ENCODE results near the gene EIF4G1. TPM values are rescaled to one million over a fixed set of nuclear protein-coding genes. Genes with fewer than 3 reads are reported as not detected.
A peak's percentile ranks its signal among the peaks of the same experiment; 100 is the strongest.

EIF4G1 gene
- total and polyA plus RNA-seq, 5 donors = 203 to 301 (median 245) TPM

DNA sequence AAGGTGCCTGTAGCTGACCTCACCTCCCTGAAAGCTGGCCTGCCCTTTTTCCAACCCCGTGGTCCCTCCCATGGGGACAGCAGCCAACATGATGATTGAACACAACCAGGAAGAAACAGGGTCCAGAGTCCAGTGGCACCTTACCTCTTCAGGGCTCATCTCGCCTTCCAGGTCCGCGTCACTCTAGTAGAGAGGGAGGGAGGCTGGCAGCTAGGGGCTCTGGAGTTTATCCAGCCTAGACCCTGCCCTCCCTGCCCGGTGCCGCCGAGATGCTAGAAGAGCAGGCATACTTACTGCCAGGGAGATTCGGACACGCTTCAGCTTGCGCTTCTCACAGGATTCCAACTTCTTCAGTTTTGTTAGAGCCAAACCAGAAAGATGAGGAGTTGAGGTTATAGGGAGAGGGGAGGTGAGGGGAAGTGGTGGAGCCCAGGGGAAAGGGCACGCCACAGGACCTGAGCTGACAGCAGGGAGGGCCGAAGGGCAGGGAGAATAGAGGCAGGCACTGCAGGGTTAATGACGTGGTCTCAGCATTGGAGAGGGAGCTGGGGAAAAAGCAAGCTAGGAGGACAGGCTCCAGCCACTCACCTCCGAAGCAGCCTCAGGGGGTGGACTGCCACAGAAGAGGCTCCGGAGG, 37.9 kb downstream of the EIF4G1 start:
- 83% methylated on average over 15 of the region's 15 CpGs for WGBS
- ATAC-seq (no peak), DNase-seq (no peak)
- Histone ChIP-seq H3K9me3 (ENCODE audit: control insufficient read depth, low read length) (no peaks in the 10 kb centered on the region), H3K27me3 (ENCODE audit: control insufficient read depth, insufficient read depth) (no peaks in the 10 kb centered on the region), H3K27ac (ENCODE audit: low read length) (no peak overlapping the region), H3K4me1 (ENCODE audit: control insufficient read depth, insufficient read depth, low read length) (no peaks in the 10 kb centered on the region), H3K4me3 (ENCODE audit: low read length) (no peak overlapping the region)
- intact Hi-C loops (cut with DNase I) = no loop called here

DNA sequence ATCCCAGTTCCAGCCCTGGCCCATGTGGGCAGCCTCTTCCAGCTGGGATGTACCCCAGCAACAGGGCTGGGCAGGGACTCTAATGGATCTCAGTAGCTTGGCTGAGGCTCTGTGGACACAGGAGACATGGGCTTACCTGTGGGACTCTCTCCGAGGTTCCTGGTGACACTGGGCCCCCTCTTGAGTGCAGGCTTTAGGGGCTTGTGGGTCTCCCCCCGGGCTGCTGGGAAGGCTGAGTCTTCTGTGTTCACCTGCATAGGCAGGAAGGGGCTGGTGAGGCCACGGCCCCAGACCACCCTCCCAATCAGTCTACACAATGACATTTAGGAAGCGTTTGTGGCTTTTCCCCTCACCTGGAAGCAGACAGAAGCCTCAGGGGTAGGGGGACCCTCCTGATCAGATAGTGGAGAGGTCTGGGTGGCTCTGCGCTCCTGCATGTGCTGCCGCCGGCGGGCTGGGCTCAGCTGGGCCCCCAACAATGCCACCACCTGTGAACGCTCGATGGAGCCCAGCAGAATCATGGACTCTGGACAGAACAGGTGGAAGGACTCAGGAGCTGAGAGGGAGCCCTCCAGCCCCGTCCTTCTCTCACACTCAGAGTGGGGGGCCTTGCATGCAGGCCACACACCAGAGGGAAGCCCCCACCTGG, 38.6 kb downstream of the EIF4G1 start:
- DNase-seq (no peak), ATAC-seq (no peak)
- H3K27me3 ChIP-seq (ENCODE audit: control insufficient read depth, insufficient read depth) = no peaks in the 10 kb centered on the region
- 88% methylated on average over 11 of the region's 11 CpGs for WGBS
- intact Hi-C loops (cut with DNase I) = no loop called here
- H3K4me1 ChIP-seq (ENCODE audit: control insufficient read depth, insufficient read depth, low read length) = no peaks in the 10 kb centered on the region
- no peak overlapping the region for H3K4me3 ChIP-seq (ENCODE audit: low read length)
- no peaks in the 10 kb centered on the region for H3K9me3 ChIP-seq (ENCODE audit: control insufficient read depth, low read length)
- H3K27ac ChIP-seq (ENCODE audit: low read length) = no peak overlapping the region

DNA sequence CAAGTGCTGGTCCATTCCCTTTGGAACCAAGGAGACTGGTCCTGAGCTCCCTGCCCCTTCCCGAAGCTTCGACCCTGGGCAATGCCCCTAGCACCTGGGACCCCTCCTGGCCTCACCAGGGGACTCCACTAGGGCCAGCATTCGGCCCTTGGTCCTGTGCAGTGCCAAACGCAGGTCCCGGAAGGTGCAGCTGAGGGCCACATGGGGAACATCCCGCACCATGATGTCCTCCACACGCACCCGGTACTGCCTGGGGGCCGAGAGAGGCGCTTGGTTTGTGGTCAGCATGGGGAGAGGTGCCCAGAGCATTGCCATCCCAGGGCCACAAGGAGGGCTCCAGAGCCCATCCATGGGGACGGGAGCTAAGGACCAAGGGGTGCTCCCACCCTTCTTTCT, 39.1 kb downstream of the EIF4G1 start:
- 93% methylated on average over 11 of the region's 11 CpGs for WGBS
- no peaks in the 10 kb centered on the region for H3K27me3 ChIP-seq (ENCODE audit: control insufficient read depth, insufficient read depth)
- H3K9me3 ChIP-seq (ENCODE audit: control insufficient read depth, low read length) = no peaks in the 10 kb centered on the region
- ATAC-seq (peak in 1 of 2 donors; percentile 3), DNase-seq (peak in 1 of 3 donors; percentile 45)
- no peak overlapping the region for H3K4me3 ChIP-seq (ENCODE audit: low read length)
- no peaks in the 10 kb centered on the region for H3K4me1 ChIP-seq (ENCODE audit: control insufficient read depth, insufficient read depth, low read length)
- intact Hi-C loops (cut with DNase I) = no loop called here
- no peak overlapping the region for H3K27ac ChIP-seq (ENCODE audit: low read length)

DNA sequence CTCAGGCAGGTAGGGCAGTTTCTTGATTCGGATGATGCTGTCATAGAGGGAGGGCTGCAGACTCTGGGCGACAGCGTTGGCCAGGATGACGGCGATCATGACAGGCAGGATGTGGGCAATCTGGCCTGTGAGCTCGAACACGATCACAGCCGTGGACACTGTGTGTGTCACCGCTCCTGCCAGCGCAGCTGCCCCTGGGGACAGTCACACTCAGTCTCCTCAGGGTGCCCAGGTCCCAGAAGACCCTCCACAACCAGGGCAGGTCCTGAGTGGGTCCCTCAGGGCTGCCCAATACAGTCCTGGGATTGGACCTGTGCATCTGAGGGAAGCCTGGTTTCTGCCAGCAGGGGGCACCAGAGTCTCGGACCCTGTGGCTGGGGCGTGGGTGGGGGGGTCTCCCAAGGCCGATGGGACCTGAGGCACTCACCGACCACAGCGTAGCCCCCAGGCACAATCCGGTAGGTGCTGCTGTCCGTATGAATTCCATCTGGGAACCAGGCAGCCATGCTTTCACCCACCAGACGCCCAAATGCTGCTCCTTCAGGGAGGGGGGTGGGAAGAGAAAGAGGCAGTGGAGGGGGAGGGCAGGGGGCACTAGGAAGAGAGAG, 39.8 kb downstream of the EIF4G1 start:
- Histone ChIP-seq H3K9me3 (ENCODE audit: control insufficient read depth, low read length) (no peaks in the 10 kb centered on the region), H3K27me3 (ENCODE audit: control insufficient read depth, insufficient read depth) (no peaks in the 10 kb centered on the region), H3K4me1 (ENCODE audit: control insufficient read depth, insufficient read depth, low read length) (no peaks in the 10 kb centered on the region), H3K4me3 (ENCODE audit: low read length) (no peak overlapping the region), H3K27ac (ENCODE audit: low read length) (no peak overlapping the region)
- 51% methylated on average over 18 of the region's 18 CpGs for WGBS
- ATAC-seq = peak; percentile 18 to 40
- peak; percentile 59 to 85 (median 85) for DNase-seq
- intact Hi-C loops (cut with DNase I) = no loop called here

DNA sequence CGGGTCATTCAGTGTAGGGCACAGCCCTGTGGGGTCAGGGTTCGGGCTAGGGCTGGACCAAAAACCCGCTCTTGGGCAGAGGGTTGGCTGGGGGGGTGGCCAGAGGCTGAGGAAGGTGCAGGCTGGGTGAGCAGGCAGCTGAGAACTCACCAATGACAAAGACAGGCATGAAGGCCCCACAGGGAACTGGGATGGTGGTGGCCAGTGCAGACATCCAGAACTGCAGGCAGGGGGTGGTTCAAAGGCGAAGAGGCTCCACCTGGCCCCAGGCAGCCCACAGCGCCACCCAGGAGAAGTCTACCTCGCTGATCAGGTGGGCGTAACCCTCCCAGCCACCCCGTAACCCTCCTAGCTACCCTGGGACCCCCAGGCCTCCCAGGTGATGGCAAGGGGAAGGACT, 40.3 kb downstream of the EIF4G1 start:
- intact Hi-C loops (cut with DNase I) = no loop called here
- no peak overlapping the region for H3K4me3 ChIP-seq (ENCODE audit: low read length)
- no peaks in the 10 kb centered on the region for H3K9me3 ChIP-seq (ENCODE audit: control insufficient read depth, low read length)
- no peak overlapping the region for H3K27ac ChIP-seq (ENCODE audit: low read length)
- peak in 1 of 3 donors; percentile 40 for DNase-seq
- no peak for ATAC-seq
- WGBS = 82% methylated on average over 8 of the region's 8 CpGs
- H3K27me3 ChIP-seq (ENCODE audit: control insufficient read depth, insufficient read depth) = no peaks in the 10 kb centered on the region
- no peaks in the 10 kb centered on the region for H3K4me1 ChIP-seq (ENCODE audit: control insufficient read depth, insufficient read depth, low read length)

DNA sequence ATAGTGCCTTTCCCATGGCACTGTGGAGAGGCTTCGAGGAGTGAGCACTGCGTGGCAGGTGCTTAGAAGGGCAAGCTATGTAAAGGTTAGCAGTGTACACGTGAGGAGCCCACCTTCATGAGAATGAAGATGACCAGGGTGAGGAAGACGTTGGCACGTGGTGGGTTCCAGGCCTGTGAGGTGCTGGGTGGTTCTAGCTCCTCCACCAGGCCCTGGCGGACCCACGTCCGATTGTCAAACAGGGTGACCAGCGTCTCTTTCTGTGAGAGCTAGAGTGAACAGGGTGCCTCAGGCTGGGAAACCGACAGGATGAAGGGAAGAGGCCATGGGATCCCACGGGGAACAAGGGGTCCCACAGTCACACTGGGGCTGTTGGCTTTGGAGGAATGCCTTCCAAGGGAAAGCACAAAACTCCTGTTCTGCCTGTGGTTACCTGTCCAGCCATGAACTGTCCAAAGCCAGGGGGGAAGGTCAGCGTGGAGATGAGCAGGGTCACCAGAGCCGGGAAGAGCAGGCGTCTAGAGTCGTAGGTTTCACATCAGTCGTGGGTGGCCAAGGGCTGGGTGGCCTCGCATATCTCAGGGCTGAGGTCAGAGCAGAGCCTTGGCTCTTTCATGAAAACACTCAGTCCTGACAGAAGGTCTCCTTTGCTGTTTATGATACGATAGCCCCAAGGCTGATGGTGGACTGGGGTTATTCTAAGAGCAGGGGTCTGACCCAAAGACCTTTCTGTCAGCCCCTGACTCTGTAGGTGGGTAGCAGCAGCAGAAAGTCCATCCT, 41.0 kb downstream of the EIF4G1 start:
- DNase-seq (peak in 1 of 3 donors; percentile 53), ATAC-seq (no peak)
- Histone ChIP-seq H3K4me1 (ENCODE audit: control insufficient read depth, insufficient read depth, low read length) (peaks cover 4% of the 10 kb centered on the region), H3K27me3 (ENCODE audit: control insufficient read depth, insufficient read depth) (no peaks in the 10 kb centered on the region), H3K9me3 (ENCODE audit: control insufficient read depth, low read length) (no peaks in the 10 kb centered on the region), H3K4me3 (ENCODE audit: low read length) (no peak overlapping the region), H3K27ac (ENCODE audit: low read length) (no peak overlapping the region)
- WGBS = 77% methylated on average over 18 of the region's 18 CpGs
- intact Hi-C loops (cut with DNase I) = no loop called here

DNA sequence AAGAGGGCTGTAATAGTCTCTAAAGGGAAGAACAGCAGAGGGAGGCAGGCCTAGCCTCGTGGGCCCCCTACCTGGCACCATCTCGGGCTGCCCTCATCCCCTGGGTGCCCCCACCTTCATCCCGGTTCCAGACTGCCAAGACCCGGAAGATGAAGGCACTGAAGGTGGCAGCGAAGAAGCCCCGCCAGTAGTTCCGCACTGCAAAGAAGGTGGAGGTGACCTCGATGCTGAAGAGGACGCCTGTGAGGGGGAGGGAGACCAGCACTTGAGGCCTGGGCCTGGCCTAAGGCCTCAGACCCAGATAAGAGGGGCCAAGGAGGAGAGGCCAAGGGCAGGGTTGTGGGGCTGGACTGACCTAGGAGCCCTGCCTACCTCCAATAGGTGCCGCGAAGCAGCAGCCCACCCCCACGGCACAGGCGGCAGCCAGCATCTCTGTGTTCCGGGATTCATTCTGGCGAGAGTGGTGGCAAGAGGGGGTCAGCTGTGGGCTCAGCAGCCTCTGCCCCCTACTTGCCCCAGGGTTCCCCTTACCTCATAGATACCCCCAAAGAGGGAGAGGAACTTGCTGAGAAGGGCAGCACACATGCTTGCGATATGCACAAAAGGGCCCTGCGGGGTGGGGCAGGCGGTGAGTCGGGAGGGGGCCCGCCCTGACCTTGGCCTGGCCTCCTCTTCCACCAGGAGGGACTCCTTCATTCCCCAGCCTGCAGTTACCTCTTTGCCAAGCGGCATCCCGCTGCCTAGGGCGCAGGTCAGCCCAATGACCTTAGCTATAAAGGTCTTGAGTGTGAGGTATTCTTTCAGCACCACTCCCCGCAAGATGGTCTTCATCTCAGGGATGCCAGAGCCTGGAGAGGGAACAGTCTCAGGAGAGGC, 43.1 kb downstream of the EIF4G1 start:
- DNase-seq = peak in 1 of 3 donors; percentile 43
- Histone ChIP-seq H3K27ac (ENCODE audit: low read length) (no peak overlapping the region), H3K27me3 (ENCODE audit: control insufficient read depth, insufficient read depth) (no peaks in the 10 kb centered on the region), H3K4me3 (ENCODE audit: low read length) (no peak overlapping the region), H3K9me3 (ENCODE audit: control insufficient read depth, low read length) (no peaks in the 10 kb centered on the region), H3K4me1 (ENCODE audit: control insufficient read depth, insufficient read depth, low read length) (peaks cover 10% of the 10 kb centered on the region)
- 90% methylated on average over 24 of the region's 24 CpGs for WGBS
- ATAC-seq = no peak
- intact Hi-C loops (cut with DNase I) = no loop called here

DNA sequence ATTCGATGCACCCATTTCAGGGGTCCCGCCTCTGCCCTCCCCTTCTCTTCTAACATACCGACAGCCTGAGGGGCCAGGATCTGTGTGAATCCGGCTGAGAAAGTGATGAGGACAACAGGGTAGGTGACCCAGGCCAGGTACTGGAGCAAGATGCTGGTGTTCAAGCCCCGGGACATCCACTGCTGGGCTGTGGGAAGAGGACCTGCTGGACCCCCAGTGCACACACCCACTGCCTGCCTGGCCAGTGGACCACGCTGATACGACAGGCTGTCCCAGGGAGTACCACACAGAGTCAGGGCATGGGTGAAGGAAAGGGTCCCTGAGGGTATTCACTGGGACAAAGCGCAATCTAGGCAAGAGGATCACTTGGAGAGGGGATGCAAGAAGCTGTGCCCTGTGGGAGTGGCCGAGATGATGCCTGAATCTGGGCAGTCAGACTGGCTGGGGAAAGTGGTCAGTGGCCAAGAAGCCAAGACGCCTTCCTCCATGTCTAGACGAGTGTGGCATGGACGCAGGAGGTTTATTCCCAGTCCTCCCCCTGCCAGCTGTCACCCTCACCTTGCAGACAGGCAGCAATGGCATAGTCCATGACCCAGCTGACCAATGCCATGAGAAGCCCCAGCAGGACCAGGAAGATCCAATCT, 43.8 kb downstream of the EIF4G1 start:
- intact Hi-C loops (cut with DNase I) = no loop called here
- Histone ChIP-seq H3K27me3 (ENCODE audit: control insufficient read depth, insufficient read depth) (no peaks in the 10 kb centered on the region), H3K4me3 (ENCODE audit: low read length) (no peak overlapping the region), H3K4me1 (ENCODE audit: control insufficient read depth, insufficient read depth, low read length) (peaks cover 10% of the 10 kb centered on the region), H3K9me3 (ENCODE audit: control insufficient read depth, low read length) (no peaks in the 10 kb centered on the region), H3K27ac (ENCODE audit: low read length) (no peak overlapping the region)
- DNase-seq (no peak), ATAC-seq (no peak)
- 93% methylated on average over 12 of the region's 12 CpGs for WGBS

DNA sequence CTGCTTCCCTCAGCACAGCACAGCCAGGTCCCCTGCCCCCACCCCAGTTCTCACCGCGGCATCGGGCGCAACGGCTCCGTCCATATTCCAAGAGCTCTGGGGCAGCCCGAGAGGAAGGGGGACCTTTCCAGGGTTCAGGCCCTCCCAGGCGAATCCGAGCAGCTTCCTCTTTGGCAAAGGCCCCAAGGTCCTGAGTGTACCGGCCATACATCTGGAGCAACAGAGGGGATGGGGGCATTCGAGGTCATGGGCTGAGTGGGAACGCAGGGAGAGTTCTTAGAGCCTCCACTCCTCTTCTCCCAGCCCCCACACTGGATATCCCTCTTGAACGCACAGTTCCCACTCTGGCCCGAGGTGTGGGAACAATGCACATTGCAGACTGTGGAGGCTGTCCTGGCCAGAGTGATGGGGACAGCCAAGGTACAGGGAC, 44.5 kb downstream of the EIF4G1 start:
- ATAC-seq (no peak), DNase-seq (no peak)
- Histone ChIP-seq H3K9me3 (ENCODE audit: control insufficient read depth, low read length) (no peaks in the 10 kb centered on the region), H3K27me3 (ENCODE audit: control insufficient read depth, insufficient read depth) (no peaks in the 10 kb centered on the region), H3K4me3 (ENCODE audit: low read length) (no peak overlapping the region), H3K27ac (ENCODE audit: low read length) (no peak overlapping the region), H3K4me1 (ENCODE audit: control insufficient read depth, insufficient read depth, low read length) (peaks cover 10% of the 10 kb centered on the region)
- WGBS = 52% methylated on average over 14 of the region's 14 CpGs
- intact Hi-C loops (cut with DNase I) = no loop called here

DNA sequence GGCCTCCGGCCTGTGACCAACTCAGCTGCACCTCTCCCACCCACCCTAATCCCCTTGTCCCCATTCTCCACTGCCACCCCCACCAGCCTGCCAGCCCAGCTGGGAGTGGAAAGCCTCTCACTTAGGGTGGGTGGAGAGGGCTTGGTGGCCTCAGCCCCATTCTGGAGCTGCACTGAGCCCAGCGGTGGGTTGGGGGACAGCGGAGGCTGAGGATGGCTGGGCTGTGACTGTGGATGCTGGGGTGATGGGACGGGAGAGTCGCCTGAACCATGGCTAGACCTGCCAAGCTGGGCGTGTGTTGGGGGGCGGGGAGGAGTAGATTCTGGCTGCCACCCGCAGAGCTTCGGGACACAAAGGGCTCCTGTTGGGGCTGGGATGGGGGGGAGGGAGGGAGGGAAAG, 45.2 kb downstream of the EIF4G1 start:
- ATAC-seq = no peak
- Histone ChIP-seq H3K4me1 (ENCODE audit: control insufficient read depth, insufficient read depth, low read length) (peaks cover 10% of the 10 kb centered on the region), H3K27ac (ENCODE audit: low read length) (no peak overlapping the region), H3K4me3 (ENCODE audit: low read length) (no peak overlapping the region), H3K9me3 (ENCODE audit: control insufficient read depth, low read length) (no peaks in the 10 kb centered on the region), H3K27me3 (ENCODE audit: control insufficient read depth, insufficient read depth) (no peaks in the 10 kb centered on the region)
- WGBS = 64% methylated on average over 9 of the region's 9 CpGs
- intact Hi-C loops (cut with DNase I) = no loop called here
- peak in 1 of 3 donors; percentile 63 for DNase-seq

Data from right cardiac atrium (tissue), 5 donors.